K562 (cell line): Measurements from ENCODE around the gene NECTIN4. TPM values are rescaled to one million over a fixed set of nuclear protein-coding genes. Genes with fewer than 3 reads are reported as not detected.

Experiments
- ARID3B ChIP-seq: fragments of 250-450 bp; sonication (Bioruptor Pico); IDR thresholded peaks from 2 replicates; pipeline ENCODE4 v1.4.0; 2020; ENCODE audit warnings: borderline replicate concordance
- ATF2 ChIP-seq: sonication (generic); formaldehyde crosslinking; IDR thresholded peaks from 2 replicates; pipeline ENCODE4 v1.8.1; 2022; ENCODE audit warnings: missing genetic modification reagents
- ATF7 ChIP-seq: fragments of 450-650 bp; IDR thresholded peaks from 2 replicates; pipeline ENCODE4 v1.7.1; 2014; ENCODE audit warnings: mild to moderate bottlenecking, moderate library complexity
- CHAMP1 ChIP-seq: fragments of 450-650 bp; IDR thresholded peaks from 2 replicates; pipeline ENCODE4 v1.6.1; 2016; ENCODE audit warnings: mild to moderate bottlenecking
- CUX1 ChIP-seq: fragments of 200-800 bp; sonication (Bioruptor generic); IDR thresholded peaks from 2 replicates; pipeline ENCODE4 v1.6.1; 2016; ENCODE audit warnings: missing genetic modification characterization, missing compliant biosample characterization
- FOSL1 ChIP-seq: fragments of 200-800 bp; sonication (Bioruptor generic); conservative IDR thresholded peaks from 2 replicates; pipeline ENCODE4 v1.6.1; 2016; ENCODE audit warnings: missing genetic modification characterization, missing compliant biosample characterization
- HOMEZ ChIP-seq: fragments of 250-450 bp; sonication (Bioruptor Pico); IDR thresholded peaks from 2 replicates; pipeline ENCODE4 v1.4.0; 2020; ENCODE audit warnings: mild to moderate bottlenecking, moderate library complexity
- JUN ChIP-seq, 2 experiments: sonication (generic) in 1 of 2; formaldehyde crosslinking in 1 of 2; IDR thresholded peaks; 2 replicates each; pipeline versions ENCODE4 v1.6.1 to v1.8.0; 2012 to 2022; ENCODE audit warnings: borderline replicate concordance in 2 of 2, mild to moderate bottlenecking in 2 of 2, improper control_type of control experiment in 1 of 2, low read depth in 1 of 2, low read length in 1 of 2, missing genetic modification reagents in 1 of 2
- MLLT1 ChIP-seq, 2 experiments: fragments of 450-650 bp; IDR thresholded peaks; 2 replicates each; pipeline ENCODE4 v1.6.1; 2016
- PKNOX1 ChIP-seq: fragments of 450-650 bp; IDR thresholded peaks from 2 replicates; pipeline ENCODE4 v1.6.1; 2016
- ZNF121 ChIP-seq: sonication (generic); formaldehyde crosslinking; conservative IDR thresholded peaks from 2 replicates; pipeline ENCODE4 v1.8.0; 2022; ENCODE audit warnings: missing genetic modification reagents
- polyA plus RNA-seq, 8 experiments: library from polyadenylated mRNA; depleted of rRNA in 4 of 8; stranded (reverse) in 5 of 8; unstranded in 3 of 8; fragments of >200 nt; fragmentation: Nextera tagmentation in 2 of 8; fragmentation: Illumina TruSeq in 1 of 8; extraction: Ambion mirVana in 2 of 8; extraction: Trizol in 1 of 8; gene quantifications; 2 replicates each; pipeline versions ENCODE4 v1.2.1 to v1.2.3, GENCODE V29; 2011 to 2014; ENCODE audit warnings: inconsistent platforms in 1 of 8, missing spikeins in 1 of 8
- total RNA-seq, 7 experiments: library from RNA; depleted of rRNA in 6 of 7; stranded (reverse); fragments of >200 nt in 6 of 7; fragmentation: Illumina TruSeq in 2 of 7; extraction: Trizol in 2 of 7; gene quantifications; 2 replicates each; pipeline versions ENCODE4 v1.2.1 to v1.2.3, GENCODE V29; 2011 to 2021; ENCODE audit warnings: low replicate concordance in 1 of 7

The NECTIN4 gene
- total and polyA plus RNA-seq, 9 of the 15 experiments (the other 6 are each of a cell fraction or from before 2014, with no cell fraction given): 0.01 to 0.09 TPM; not detected in 7

- TF ChIP-seq ATF2 (CRISPR knock-in tag): no peak
- TF ChIP-seq CHAMP1: no peak
- 0 out of 2 replicates have a peak, but pooled peaks have one; percentile 20 for TF ChIP-seq FOSL1
- TF ChIP-seq MLLT1 (IDR thresholded peaks at IDR 0.05): no peak
- TF ChIP-seq ZNF121: no peak
- TF ChIP-seq ARID3B (CRISPR knock-in tag): no peak
- no peak for TF ChIP-seq HOMEZ (CRISPR knock-in tag)
- no peak for TF ChIP-seq ATF7
- TF ChIP-seq PKNOX1: no peak
- TF ChIP-seq JUN (IDR thresholded peaks at IDR 0.05; ENCODE audit: borderline replicate concordance, low read depth, low read length): 0 out of 2 replicates have a peak, but pooled peaks have one; percentile 8
- TF ChIP-seq JUN (CRISPR knock-in tag; IDR thresholded peaks at IDR 0.05; ENCODE audit: borderline replicate concordance): no peak
- TF ChIP-seq CUX1: no peak
These were observed 3.3 kb upstream of the NECTIN4 start (continued) for GRCh38 chr1:161092621-161093028.
